SW480 (cell line): ENCODE data around the gene FOXB1.

ENCODE experiments used
- DNase-seq: peaks from one replicate; pipeline ENCODE4 v3.0.0-alpha.2; 2016; ENCODE audit warnings: low spot score

The FOXB1 gene

DNA sequence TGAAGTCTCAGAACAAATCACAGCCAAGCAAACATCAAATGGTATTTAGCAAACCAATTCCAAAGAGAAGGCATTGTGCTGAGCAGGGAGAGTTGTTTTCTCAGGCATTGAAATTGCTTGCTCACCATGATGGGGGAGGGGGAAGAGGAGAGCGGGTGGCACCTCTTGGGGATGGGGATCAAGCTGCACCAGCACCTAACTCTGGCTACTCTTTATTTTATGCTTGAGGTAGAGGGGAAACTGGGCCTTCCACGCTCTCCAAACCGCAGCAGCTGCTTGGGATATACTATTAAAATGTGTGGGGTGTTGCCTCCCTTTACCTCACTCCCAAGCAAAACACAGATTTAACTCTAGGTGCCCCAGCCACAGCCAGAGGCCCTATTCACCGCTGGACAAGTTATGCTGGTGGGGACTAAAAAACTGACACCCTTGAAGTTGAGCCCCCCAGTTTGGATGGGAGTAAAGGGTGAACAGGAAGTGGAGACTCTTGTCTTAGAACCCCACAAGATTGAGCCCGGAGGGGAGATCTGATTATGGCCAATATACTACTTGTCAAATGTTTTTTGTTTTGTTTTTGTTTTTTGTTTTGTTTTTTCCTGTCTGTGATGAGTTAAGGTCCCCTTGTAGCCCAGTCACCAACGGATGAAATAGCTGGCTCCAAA is 5.0 kb upstream of the FOXB1 start:
- DNase-seq: no peak

DNA sequence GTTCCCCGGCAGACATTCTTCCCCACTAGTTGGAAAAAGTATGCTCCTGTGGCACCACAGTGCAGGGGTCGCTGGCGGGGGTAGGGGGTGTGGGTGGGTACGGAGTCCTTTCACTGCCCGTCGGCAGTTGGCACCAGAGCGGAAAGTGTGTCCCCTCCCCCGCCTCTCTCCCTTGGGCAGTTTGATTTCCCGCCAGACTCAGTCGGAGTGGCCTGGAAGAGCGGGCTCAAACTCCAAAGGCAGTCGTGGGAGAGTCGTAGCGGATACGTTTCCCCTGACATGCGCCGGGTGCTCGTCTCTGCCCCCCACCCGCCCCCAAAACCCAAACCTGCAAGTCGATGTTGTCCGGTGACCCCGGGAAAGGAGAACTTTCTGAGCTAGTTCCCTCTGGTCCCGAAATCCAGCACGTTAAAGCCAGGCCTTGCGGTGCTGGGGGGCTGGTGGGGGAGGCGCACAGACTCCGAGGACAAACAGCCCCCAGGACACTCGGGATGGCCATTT is 4.4 kb upstream of the FOXB1 start:
- no peak for DNase-seq

DNA sequence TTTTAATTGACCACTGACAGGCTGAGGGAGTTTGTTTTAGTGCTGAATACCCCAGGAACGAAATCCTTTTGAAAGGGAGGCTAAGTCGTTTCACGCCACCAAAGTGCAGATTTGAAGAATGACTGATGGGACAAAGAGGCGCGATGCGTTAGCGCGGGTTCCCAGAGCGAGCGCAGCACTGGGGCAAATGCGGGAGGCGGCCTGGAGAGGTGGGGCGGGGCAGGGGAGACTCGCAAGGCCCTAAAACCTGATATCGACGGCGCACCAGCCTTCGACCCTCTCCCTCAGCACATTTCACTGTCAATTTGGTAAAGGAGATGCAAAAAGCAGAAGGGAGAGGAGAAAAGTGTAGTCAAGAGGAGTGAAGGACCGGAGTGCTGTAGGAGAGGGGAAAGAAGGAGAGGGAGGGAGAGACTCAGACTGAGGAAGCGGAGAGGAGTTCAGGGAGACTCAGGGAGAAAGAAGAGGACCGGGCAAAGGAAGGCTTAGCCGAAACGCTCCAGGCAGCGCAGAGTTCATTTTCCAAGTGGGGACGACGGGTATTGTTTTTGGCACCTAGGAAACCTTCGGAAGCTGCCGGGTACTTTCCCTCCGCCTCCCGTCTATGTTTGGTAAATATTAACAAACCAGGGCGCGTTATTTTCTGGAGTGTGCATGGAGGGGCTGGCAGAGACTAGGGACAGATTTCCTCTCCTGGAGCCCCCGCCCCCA is 3.8 kb upstream of the FOXB1 start:
- DNase-seq: peak; percentile 31

DNA sequence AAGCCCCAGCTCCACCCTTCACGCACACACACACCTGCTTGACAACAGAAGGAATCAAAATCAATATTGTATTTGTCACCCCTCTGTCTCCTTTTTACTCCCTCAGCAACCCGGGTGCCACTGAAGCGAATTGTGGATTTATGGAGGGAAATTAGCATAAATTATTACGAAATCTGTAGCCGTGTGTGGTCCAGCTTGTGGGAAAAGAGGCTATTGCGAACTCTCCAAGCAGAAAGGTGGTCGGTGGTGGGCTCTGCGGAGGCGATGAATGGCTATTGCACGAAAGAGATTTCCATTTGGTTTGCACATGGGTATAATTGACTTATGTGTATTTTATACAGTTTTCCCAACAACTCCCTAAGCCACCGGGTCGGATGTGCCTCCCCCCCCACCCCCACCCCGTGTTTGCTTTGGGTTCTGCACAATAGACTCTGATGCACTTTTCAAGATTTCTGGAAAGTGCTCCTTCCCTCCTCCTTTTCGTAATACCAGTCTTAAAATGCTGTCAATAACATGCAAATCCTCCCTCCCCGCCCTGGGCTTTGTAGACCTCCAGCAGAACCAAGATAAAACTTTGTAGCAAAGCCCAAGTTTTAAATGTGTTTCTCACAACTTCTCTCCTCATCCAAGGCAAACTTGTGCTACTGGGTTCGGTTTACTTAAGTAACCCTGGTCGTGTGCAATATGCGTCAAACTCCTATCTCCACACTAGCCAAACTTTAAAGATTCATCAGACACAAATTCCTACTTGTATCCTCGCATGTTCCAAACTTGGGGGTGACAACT is 3.1 kb upstream of the FOXB1 start:
- DNase-seq: no peak

DNA sequence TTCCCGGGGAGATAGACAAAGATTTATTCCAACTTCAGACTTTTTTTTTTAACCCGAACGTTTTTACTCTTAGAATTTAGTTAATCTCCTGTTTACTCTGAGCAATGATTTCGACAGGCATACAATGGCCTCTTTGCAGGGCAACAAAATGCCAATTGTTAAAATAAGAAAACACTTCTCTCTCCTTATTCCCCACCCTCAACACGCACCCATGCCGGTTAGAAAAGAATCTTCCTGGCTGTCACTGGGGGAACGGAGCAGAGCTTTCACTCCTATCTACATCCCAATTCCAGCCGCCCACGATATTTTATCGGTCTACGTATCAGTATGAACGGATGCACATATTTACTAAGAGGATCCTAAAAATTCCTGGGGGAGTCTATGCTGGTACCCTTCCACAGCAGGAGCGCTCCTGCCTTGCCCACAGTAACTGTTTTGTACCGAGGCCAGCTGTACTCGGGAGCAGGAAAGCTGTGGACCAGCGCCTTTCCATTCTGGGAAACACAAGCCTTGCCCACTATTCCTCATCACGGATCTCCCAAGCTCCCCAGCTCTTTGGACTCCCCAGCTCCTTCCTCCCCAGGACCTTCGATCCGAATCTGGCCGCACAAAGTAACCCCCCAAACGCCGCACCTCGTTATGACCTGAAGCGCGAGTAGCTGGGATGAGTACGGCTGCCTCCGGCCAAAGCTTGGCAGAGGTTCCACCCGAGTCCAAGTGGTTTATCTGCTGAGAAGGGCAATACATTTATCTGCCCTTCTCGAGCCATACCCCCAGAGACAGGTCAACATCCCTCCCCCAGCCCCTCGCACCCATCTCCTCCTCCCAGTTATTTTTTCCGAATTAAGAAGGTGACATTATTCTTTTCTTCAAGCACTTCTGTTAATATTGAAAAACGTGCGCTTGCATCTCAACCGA is 2.2 kb upstream of the FOXB1 start:
- DNase-seq: no peak

DNA sequence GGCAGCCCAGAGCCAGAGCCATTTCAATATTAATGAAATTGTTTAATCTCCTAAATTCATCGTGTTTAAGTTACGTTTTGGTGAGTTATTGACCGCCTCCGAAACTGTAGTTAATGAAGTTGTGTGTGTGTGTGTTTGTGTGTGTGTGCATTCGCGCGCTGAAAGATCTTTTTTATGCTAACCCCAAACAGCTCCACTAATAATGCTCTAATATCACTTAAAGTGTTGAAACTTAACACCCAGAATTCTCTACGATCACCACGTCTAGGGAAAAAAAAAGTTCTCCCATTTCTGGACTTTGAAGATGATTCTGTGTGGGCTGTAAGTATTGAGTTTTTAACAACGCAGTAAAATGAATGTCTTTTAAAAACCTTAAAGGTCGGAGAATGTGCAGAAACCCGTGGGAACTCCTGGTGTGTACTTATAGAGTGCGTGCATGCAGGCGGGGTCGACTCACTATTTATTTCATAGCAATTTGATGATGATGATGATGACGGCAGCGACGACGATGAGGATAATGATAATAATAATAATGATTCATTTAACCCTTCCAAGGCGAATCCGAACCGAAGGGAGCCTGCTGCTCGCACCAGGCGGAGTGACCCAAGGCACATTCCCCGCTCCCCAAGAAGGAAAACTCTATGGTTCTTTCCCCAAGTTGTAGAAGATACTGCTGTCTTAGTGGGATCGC is 1.4 kb upstream of the FOXB1 start:
- DNase-seq: no peak

DNA sequence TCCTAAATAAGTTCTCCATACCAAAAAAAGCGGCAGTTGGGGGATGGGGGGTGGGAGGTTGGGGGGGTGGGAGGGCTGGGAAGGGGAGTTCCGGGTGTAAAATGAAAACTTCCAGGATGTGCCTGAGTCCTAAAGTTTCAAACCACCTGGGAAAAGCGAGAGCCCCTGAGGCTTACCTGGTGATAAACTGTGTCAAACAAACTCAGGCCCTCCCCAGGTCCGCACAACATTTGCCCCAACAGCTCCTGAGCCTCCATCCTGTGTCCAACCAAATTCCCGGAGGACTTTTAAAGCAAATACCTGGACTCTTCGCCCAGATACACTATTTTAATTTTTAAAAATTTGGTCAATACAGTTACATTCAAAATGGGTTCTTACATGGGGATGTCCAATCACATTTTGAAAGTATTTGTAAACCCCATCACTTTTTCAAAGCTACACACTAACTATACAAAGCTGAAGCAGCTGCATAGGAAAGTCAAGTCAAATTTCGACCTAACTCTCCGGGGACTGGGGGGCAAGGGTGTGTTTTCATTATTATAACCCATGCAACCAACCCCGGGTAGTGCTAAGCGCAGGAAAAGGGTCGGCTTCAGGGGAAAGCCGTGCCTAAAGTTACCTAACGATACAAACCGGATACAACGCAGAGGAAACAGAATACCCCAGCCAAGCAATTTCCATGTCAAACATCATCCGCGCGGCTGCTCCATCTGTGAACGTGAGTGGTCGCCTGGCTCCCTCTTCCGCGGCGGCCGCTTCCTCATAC is 685 bp upstream of the FOXB1 start:
- no peak for DNase-seq

DNA sequence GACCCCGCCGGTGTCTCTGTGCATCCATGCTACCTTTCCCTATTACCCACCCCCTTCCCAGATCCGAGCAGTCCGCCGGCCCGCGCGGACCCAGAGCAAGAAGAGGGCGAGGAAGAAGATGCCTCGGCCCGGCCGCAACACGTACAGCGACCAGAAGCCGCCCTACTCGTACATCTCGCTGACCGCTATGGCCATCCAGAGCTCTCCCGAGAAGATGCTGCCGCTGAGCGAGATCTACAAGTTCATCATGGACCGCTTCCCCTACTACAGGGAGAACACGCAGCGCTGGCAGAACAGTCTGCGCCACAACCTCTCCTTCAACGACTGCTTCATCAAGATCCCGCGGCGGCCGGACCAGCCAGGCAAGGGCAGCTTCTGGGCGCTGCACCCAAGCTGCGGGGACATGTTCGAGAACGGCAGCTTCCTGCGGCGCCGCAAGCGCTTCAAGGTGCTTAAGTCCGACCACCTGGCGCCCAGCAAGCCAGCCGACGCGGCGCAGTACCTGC is 788 bp downstream of the FOXB1 start:
- no peak for DNase-seq

DNA sequence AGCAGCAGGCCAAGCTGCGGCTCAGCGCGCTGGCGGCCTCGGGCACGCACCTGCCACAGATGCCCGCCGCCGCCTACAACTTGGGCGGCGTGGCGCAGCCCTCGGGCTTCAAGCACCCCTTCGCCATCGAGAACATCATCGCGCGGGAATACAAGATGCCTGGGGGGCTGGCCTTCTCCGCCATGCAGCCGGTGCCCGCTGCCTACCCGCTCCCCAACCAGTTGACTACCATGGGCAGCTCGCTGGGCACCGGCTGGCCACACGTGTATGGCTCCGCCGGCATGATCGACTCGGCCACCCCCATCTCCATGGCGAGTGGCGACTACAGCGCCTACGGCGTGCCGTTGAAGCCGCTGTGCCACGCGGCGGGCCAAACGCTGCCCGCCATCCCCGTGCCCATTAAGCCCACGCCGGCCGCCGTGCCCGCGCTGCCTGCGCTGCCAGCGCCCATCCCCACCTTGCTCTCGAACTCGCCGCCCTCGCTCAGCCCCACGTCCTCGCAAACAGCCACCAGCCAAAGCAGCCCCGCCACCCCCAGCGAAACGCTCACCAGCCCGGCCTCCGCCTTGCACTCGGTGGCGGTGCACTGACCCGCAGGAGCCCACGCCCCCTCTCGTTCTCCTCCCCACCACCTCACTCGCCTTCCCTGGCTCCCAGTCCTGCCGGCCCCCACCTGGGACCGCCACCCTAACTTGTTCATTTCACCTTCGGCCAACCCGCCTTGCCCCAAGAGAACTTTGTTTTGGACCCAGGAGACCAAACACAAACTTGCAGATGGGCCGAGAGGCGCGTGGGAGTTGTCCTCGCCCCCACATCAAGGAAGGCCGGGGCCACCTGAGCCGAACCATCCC is 1.5 kb downstream of the FOXB1 start:
- DNase-seq: no peak

DNA sequence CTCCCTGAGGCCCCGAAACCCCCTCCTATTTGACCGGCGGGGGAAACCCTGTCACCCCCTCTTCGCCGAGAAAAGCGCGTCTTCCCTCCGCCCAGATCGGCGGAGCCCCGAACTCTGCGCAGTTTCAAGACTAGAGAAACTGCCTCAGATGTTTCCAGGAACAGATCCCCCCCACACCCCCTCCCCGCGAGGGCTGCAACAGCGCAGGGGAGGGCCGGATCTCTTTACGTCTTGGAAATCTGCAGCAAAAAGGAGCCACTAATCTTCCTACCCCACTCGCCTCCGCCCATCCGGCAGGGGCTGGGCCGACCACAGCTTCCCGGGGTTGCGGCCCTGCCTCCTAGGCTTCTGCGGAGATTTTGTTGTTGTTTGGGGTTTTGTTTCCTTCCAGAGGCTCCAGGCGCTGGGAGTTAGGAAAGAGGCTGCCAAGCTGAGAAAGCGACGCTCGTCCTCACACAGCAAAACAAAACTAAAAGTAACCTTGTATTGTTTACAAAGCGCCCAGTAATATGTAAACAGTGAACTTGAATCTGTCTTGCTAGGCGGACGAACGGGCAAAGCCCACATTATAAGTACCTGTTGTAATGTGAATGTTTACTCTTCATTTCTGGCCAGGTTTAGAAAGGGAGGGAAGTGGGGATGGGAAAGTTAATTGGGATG is 2.2 kb downstream of the FOXB1 start:
- peak; percentile 52 for DNase-seq

DNA sequence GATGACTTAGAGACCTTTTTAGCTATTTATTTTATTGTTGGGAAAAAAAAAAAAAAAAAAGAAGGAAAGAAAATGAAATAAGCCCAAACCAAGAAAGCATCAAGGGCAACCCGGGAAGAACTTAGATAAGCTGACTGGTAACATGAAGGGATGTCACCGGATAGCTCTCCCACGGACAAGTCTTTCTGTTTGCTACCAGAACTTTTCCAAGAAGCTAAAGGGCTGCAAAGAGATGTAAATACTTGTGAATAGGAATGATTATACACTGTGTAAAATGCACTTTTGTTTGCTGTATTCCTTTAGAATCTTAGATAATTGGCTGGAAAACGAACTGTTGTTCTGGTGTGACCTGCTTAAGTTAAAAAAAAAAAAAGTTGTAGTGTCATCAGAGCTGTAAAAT is 2.8 kb downstream of the FOXB1 start:
- peak; percentile 11 for DNase-seq

DNA sequence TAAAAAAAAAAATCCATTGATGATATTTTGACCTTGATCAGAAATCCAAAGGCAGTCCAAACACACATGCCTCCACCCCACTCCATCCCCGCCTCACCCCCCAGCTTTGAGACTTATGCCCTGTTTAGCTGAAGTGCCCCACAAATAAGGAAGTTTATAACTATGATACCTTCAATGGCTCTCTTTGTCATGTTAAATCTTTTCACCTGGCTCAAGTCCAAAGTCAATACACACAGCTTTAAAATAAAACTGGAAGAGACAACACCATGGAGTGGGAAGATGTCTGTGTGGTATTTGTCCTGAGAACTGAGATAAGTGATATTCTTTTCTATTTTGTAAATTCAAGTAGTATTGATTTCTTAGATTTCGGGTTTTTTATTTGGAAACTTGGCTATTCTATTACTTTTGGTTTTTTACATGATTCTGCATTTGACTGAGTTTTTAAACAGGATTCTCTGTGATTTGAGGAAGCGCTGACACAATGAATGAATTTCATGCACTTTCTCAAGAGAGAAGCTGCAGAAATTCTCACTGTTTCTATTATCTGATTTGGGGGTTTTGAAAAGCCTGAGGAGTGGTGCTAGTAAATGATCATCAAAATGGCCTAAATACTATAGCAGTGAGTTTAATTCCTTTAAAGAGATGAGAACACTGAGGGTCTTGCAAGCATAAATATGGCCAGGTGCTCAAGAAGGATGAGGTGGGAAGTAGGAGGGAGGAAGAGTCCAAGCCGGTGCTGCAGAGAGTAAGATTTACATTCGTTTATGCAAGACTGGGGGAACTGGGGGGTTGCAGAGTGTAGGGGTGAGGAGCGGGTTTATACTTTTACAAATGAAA is 5.2 kb downstream of the FOXB1 start:
- peak; percentile 23 for DNase-seq

DNA sequence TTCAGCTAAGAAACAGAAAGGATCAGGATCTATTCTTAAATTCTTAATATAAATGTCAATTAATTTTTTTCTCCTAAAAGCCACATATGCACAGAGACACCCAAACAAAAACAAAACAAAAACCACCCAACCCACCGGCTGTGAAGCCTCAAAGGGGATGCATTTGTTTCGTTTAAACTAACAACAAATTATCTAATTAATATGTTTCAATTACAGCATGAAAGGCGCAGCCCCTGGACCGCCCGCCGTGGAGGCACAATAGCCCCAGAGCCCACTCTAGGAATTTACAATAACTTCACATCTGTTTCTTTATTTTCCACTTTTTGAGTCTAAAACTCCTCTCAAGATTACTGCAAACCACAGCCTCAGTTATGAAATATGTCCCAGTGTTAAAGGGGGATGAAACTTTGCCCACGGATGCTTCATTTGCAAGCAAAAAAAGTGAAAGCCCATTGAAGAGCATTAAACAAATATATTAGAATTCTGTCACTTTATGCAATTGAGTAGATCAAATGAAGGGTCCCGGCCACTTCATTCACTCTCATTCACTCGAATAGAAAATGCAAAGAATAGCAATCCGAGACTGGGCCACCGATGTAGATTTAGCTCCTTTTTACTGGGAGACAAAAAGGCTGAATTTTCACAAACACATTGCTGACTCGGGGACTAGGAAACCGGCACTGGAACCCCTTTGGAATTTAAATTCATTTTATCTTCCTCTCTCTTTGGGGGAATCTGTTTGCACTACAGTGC is 6.0 kb downstream of the FOXB1 start:
- no peak for DNase-seq

DNA sequence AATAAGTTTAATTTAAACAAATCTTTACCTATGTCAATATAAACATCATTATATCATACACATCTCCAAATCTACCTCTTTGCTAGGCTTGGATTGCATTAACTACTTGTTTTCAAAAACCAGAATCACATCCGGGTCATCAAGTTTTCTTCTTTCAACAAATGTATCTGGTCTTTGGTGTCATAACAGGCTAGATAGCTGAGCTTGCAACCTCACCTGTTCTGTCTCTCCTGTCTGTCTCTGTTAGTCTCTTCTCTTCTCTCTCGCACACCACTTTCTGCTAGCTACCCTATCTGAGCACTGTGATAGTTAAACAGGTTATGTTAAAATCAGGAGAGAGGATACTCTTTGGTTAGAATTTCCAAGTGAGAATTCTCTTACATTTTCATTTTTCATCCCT is 6.7 kb downstream of the FOXB1 start:
- no peak for DNase-seq

DNA sequence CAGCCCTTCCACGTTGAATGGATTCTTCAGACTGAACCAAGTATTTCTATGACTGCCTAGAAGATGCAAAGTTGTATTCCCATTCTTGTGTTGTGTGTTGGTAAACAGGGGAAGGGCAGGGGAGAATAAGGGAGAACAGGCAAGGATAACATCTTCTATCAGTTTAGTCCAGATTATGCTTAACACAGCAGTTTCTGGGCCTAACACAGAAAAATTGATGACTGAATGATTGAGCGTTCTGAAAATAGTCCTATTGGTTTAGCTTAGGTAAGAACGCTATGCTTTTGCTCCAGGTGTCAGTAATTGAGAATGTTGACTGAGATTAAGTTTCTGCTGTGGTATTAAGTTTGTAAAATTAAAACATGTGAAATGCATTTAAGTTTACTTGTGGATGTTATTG is 8.6 kb downstream of the FOXB1 start:
- no peak for DNase-seq

DNA sequence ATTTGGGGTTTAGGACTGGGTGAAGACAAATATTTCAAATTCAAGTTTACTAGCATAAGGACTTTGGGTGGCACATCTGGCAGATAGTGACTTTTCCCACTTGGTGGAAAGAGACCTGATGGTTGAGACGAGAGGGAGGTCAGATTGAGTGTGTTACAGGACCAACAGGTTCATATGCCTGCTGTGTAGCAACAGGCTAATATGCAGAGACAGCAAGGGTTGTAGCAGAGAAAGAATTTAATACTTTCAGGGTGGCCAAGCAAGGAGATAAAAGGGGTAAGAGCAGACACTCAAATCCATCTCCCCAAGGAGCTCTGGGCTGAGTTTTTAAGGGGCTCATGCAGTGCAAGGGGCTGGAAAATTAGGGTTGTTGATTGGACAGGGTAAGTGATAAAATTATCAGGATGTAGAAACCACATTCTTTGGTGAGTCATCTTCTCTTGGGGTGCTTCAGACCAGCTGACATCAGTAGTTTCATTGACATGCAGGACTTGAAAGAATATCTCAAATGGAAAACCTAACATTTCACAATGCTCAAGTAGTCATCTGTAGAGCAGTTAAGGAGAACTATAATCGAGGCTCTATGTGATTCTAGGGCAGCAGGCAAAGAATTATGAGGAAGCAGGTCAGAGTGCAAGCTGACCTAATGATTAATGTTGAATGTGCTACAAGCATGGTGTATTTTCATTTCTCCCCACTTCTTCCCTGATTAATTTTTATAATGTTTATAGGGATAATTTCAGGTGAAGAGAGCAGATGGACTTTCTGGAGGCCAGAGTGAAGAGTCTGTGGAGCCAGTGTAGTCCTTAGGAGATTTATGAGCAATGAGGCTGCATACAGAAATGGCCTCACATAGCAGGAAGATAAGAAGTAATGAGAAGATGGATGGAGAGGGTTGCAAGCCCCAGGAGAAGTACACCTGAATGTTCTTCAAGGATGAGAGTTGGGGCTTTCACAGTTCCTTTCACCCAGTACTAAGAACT is 13.7 kb downstream of the FOXB1 start:
- no peak for DNase-seq
